Measurements from ENCODE around the gene MLC1. TPM values are rescaled to one million over a fixed set of nuclear protein-coding genes. Genes with fewer than 3 reads are reported as not detected.

The MLC1 gene
- total RNA-seq, 2 experiments from 2014 or later = 0.16 TPM; not detected in 1

GRCh38 chr22:50092342-50092741 lies 7.1 kb upstream of the MLC1 start:
- ChIA-PET CTCF (ENCODE audit: unreplicated experiment) (no interaction called here), POLR2A (no interaction called here)
- BruUV-seq (replicated peaks) = no TSS peak
- no peaks in the 10 kb centered on the region for H4K20me1 ChIP-seq (ENCODE audit: insufficient read depth, low read length)
- no peak for TF ChIP-seq EZH2phosphoT487 (IDR thresholded peaks at IDR 0.05; ENCODE audit: borderline replicate concordance, low read depth, low read length)
- TF ChIP-seq CTCF (conservative IDR thresholded peaks at IDR 0.05; ENCODE audit: low read length) = no peak
- no peak overlapping the region for H2AFZ ChIP-seq (ENCODE audit: low read length)
- no peaks in the 10 kb centered on the region for H3K79me2 ChIP-seq (ENCODE audit: insufficient read depth, low read depth, low read length)
- no peaks in the 10 kb centered on the region for H3K9me3 ChIP-seq (ENCODE audit: low read length)
- H3K4me2 ChIP-seq (ENCODE audit: low read length) = no peak overlapping the region
- no peaks in the 10 kb centered on the region for H3K36me3 ChIP-seq (ENCODE audit: insufficient read depth, low read length)
- no peak overlapping the region for H3K27ac ChIP-seq (ENCODE audit: low read depth, low read length, poor library complexity, severe bottlenecking)
- intact Hi-C loops (cut with micrococcal nuclease; ENCODE audit: unreplicated experiment) = no loop called here
- DNase-seq (ENCODE audit: low spot score) = no peak
- H3K4me3 ChIP-seq (ENCODE audit: low read depth, low read length, poor library complexity, severe bottlenecking) = no peak overlapping the region
- H3K4me1 ChIP-seq (ENCODE audit: insufficient read depth, low read length, poor library complexity, severe bottlenecking) = no peaks in the 10 kb centered on the region
- H3K9me2 ChIP-seq (ENCODE audit: insufficient read depth, low read length) = no peaks in the 10 kb centered on the region

- H2AFZ ChIP-seq (ENCODE audit: low read length) = no peak overlapping the region
These were observed 6.0 kb upstream of the MLC1 start for GRCh38 chr22:50091092-50091768.

More at GRCh38 chr22:50091092-50091768, 6.0 kb upstream of the MLC1 start:
- Histone ChIP-seq H3K4me1 (ENCODE audit: insufficient read depth, low read length, poor library complexity, severe bottlenecking) (no peaks in the 10 kb centered on the region), H3K9me2 (ENCODE audit: insufficient read depth, low read length) (no peaks in the 10 kb centered on the region), H3K79me2 (ENCODE audit: insufficient read depth, low read depth, low read length) (no peaks in the 10 kb centered on the region), H3K4me2 (ENCODE audit: low read length) (no peak overlapping the region), H3K36me3 (ENCODE audit: insufficient read depth, low read length) (no peaks in the 10 kb centered on the region; the same call in 1 of the 2 replicates), H4K20me1 (ENCODE audit: insufficient read depth, low read length) (no peaks in the 10 kb centered on the region), H3K9me3 (ENCODE audit: low read length) (no peaks in the 10 kb centered on the region), H3K27ac (ENCODE audit: low read depth, low read length, poor library complexity, severe bottlenecking) (no peak overlapping the region), H3K4me3 (ENCODE audit: low read depth, low read length, poor library complexity, severe bottlenecking) (no peak overlapping the region)
- BruUV-seq (replicated peaks) = no TSS peak
- TF ChIP-seq CTCF (conservative IDR thresholded peaks at IDR 0.05; ENCODE audit: low read length) = no peak
- no peak for TF ChIP-seq EZH2phosphoT487 (IDR thresholded peaks at IDR 0.05; ENCODE audit: borderline replicate concordance, low read depth, low read length)
- ChIA-PET CTCF (ENCODE audit: unreplicated experiment) (no interaction called here), POLR2A (no interaction called here)
- intact Hi-C loops (cut with micrococcal nuclease; ENCODE audit: unreplicated experiment) = no loop called here
- no peak for DNase-seq (ENCODE audit: low spot score)

Data from OCI-LY7 (cell line).